AG04450 (cell line): ENCODE results near the gene SLC1A7. TPM values are rescaled to one million over a fixed set of nuclear protein-coding genes. Genes with fewer than 3 reads are reported as not detected.

Experiments used
- CTCF ChIA-PET: fragments of 300-600, 350-600 bp; formaldehyde crosslinking; extraction: SDS; loops from one replicate; lab custom pipeline; 2022; ENCODE audit warnings: antibody characterized with exemption, inconsistent platforms; lab: Charles Lee
- POLR2A ChIA-PET: fragments of 350-600 bp; formaldehyde crosslinking; extraction: SDS; loops from one replicate; lab custom pipeline; 2021; ENCODE audit warnings: antibody characterized with exemption, inconsistent platforms; lab: Yijun Ruan, JAX
- DNase-seq: peaks from one replicate; pipeline ENCODE4 v3.0.0-alpha.2; 2011; ENCODE audit warnings: low read depth, low spot score
- H3K27ac ChIP-seq: one replicate; pipeline ENCODE4 v1.5.1; 2012; ENCODE audit warnings: low read depth, low read length, control low read depth
- H3K27me3 ChIP-seq: one replicate; pipeline ENCODE4 v1.6.0; 2012; ENCODE audit warnings: low read length; ENCODE audit not compliant: control insufficient read depth, insufficient read depth
- H3K4me3 ChIP-seq: 2 replicates; pipeline ENCODE4 v1.5.1; 2011; ENCODE audit warnings: mild to moderate bottlenecking, low read depth, low read length, control low read depth
- H3K9me3 ChIP-seq: 2 replicates; pipeline ENCODE4 v1.5.1; 2012; ENCODE audit warnings: low read length; ENCODE audit not compliant: control insufficient read depth, insufficient read depth
- polyA plus RNA-seq: library from polyadenylated mRNA; depleted of rRNA; stranded (reverse); fragments of >200 nt; gene quantifications from 2 replicates; pipeline ENCODE4 v1.2.3, GENCODE V29; 2011
- TF ChIP-seq, protein P1 (sequence below): IDR thresholded peaks from 2 replicates; pipeline ENCODE4 v1.5.1; 2011; ENCODE audit warnings: low read depth, low read length, control low read depth, inconsistent platforms

Gene SLC1A7
- polyA plus RNA-seq, 1 experiment: 0.11 TPM

DNA sequence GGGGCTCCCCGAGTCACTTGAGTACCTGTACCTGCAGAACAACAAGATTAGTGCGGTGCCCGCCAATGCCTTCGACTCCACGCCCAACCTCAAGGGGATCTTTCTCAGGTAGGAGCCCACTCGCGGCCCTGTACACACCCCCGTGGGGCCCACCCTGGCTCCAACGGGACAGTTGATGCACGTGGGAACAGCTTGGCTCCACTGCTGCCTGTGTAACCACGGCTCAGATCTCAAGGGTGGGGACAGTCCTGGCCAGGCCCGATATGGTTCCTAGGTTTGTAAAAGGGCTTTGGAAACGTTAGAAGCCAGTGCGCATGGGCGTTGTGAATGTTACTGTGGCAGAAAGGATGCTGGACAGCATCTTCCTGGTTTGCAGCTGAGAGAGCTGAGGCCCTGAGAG, 61.7 kb downstream of the SLC1A7 start:
- CTCF ChIA-PET: no interaction called here
- H3K27me3 ChIP-seq: no peaks in the 10 kb centered on the region
- DNase-seq: no peak
- TF ChIP-seq, protein P1, sequence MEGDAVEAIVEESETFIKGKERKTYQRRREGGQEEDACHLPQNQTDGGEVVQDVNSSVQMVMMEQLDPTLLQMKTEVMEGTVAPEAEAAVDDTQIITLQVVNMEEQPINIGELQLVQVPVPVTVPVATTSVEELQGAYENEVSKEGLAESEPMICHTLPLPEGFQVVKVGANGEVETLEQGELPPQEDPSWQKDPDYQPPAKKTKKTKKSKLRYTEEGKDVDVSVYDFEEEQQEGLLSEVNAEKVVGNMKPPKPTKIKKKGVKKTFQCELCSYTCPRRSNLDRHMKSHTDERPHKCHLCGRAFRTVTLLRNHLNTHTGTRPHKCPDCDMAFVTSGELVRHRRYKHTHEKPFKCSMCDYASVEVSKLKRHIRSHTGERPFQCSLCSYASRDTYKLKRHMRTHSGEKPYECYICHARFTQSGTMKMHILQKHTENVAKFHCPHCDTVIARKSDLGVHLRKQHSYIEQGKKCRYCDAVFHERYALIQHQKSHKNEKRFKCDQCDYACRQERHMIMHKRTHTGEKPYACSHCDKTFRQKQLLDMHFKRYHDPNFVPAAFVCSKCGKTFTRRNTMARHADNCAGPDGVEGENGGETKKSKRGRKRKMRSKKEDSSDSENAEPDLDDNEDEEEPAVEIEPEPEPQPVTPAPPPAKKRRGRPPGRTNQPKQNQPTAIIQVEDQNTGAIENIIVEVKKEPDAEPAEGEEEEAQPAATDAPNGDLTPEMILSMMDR: no peak
- no peaks in the 10 kb centered on the region; the same call in 1 of the 2 replicates for H3K9me3 ChIP-seq
- POLR2A ChIA-PET: no interaction called here
- no peak overlapping the region for H3K27ac ChIP-seq
- no peak overlapping the region for H3K4me3 ChIP-seq

DNA sequence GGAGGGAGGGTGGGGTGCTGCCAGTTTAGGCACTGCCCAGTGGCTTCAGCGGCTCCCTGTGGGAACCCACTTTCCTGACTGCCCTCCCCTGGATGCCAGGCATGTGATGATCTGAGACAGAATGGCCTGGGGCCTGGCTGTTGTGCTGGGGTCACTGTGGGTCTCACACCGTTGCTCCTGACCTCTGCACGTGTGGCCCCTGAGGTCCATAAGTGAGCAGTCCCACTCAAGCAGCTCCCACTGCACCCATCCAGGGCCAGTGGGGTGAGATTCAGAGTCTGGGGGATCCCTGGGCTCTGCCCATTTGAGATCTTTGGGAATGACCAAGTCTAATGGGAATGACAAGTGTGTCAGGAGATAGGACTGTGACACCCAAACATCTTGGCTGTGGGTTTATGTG, 62.4 kb downstream of the SLC1A7 start:
- Histone ChIP-seq H3K9me3 (no peaks in the 10 kb centered on the region; the same call in 1 of the 2 replicates), H3K27me3 (no peaks in the 10 kb centered on the region), H3K27ac (no peak overlapping the region), H3K4me3 (no peak overlapping the region)
- TF ChIP-seq, protein P1: no peak
- ChIA-PET CTCF (no interaction called here), POLR2A (no interaction called here)
- no peak for DNase-seq

DNA sequence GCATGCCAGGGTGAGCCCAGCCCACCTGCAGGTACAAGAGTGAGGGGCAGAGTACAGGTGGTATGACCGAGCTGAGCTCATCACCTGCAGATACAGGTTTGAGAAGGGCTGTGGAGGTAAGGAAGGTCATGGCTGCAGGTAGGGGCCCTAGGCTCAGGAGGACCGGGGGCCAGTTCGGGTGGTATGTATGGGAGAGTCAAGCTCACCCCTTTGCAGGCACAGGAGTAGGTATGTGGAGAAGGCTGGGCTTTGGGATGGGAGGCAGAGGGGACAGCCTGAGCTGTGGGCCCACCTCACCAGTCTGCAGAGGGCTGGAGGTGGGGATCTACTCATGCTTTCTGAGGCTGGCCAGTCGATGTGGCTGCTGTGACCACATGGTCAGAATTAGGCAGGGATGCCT, 63.2 kb downstream of the SLC1A7 start:
- no peak overlapping the region for H3K27ac ChIP-seq
- TF ChIP-seq, protein P1: no peak
- ChIA-PET CTCF (no interaction called here), POLR2A (no interaction called here)
- H3K4me3 ChIP-seq: no peak overlapping the region
- no peaks in the 10 kb centered on the region; the same call in 1 of the 2 replicates for H3K9me3 ChIP-seq
- no peak for DNase-seq
- H3K27me3 ChIP-seq: no peaks in the 10 kb centered on the region

DNA sequence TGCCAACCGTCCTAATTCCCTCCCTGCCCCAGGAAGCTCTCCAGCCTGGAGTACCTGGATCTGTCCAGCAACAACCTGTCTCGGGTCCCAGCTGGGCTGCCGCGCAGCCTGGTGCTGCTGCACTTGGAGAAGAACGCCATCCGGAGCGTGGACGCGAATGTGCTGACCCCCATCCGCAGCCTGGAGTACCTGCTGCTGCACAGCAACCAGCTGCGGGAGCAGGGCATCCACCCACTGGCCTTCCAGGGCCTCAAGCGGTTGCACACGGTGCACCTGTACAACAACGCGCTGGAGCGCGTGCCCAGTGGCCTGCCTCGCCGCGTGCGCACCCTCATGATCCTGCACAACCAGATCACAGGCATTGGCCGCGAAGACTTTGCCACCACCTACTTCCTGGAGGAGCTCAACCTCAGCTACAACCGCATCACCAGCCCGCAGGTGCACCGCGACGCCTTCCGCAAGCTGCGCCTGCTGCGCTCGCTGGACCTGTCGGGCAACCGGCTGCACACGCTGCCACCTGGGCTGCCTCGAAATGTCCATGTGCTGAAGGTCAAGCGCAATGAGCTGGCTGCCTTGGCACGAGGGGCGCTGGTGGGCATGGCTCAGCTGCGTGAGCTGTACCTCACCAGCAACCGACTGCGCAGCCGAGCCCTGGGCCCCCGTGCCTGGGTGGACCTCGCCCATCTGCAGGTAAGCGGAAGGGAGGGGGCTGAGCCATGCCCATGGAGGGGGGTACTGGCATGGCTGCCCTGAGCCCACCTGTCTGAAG, 63.9 kb downstream of the SLC1A7 start:
- TF ChIP-seq, protein P1: no peak
- Histone ChIP-seq H3K4me3 (no peak overlapping the region), H3K27ac (no peak overlapping the region), H3K9me3 (no peaks in the 10 kb centered on the region; the same call in 1 of the 2 replicates), H3K27me3 (no peaks in the 10 kb centered on the region)
- ChIA-PET POLR2A (no interaction called here), CTCF (no interaction called here)
- DNase-seq: no peak

DNA sequence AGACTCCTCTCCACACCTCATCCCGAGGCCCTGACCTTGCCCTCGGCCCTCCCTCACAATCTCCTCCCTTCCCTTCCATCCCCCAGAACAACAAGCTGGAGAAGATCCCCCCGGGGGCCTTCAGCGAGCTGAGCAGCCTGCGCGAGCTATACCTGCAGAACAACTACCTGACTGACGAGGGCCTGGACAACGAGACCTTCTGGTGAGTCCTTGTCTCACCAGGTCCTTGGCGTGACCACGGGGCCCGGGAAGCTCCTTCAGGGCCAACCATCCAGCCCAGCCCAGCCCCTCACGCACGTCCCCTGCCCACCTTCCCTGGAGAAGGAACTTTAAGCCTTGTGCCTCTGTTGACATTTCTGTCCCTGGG, 64.9 kb downstream of the SLC1A7 start:
- Histone ChIP-seq H3K27me3 (no peaks in the 10 kb centered on the region), H3K27ac (no peak overlapping the region), H3K9me3 (no peaks in the 10 kb centered on the region; the same call in 1 of the 2 replicates), H3K4me3 (no peak overlapping the region)
- POLR2A ChIA-PET: interaction anchor here (0.9 kb wide), 1 partner anchor 9 kb away, joined by 3 read pairs; no protein-coding TSS in a partner anchor
- TF ChIP-seq, protein P1: no peak
- no peak for DNase-seq
- CTCF ChIA-PET: no interaction called here
